ENCODE data around the gene SIRT3.

- TF ChIP-seq POLR2AphosphoS5 (IDR thresholded peaks at IDR 0.05) (no peak), CTCF (IDR thresholded peaks at IDR 0.05) (no peak), POLR2A (IDR thresholded peaks at IDR 0.05; ENCODE audit: low read depth) (no peak), EP300 (IDR thresholded peaks at IDR 0.05) (no peak)
Measured at GRCh38 chr11:223884-224283, 12.3 kb downstream of the SIRT3 start.
